HepG2 (cell line): ENCODE data around the gene P2RX6. TPM values are rescaled to one million over a fixed set of nuclear protein-coding genes. Genes with fewer than 3 reads are reported as not detected.

Experiments
- CBX5 ChIP-seq: sonication (generic); formaldehyde crosslinking; IDR thresholded peaks from 2 replicates; pipeline ENCODE4 v1.4.0; 2020; ENCODE audit warnings: missing genetic modification reagents, borderline replicate concordance
- HDAC6 ChIP-seq: fragments of 200-600 bp; sonication (generic); IDR thresholded peaks from 2 replicates; pipeline ENCODE4 v1.7.0; 2017; ENCODE audit warnings: mild to moderate bottlenecking, antibody characterized with exemption, low read length, low read depth
- HMG20A ChIP-seq: IDR thresholded peaks from 2 replicates; pipeline ENCODE4 v1.6.1; 2016; ENCODE audit warnings: borderline replicate concordance
- MED1 ChIP-seq: sonication (generic); formaldehyde crosslinking; IDR thresholded peaks from 2 replicates; pipeline ENCODE4 v1.4.0; 2020; ENCODE audit warnings: missing genetic modification reagents
- NCOA1 ChIP-seq: sonication (generic); formaldehyde crosslinking; IDR thresholded peaks from 2 replicates; pipeline ENCODE4 v1.9.0; 2021; ENCODE audit warnings: missing genetic modification reagents
- NR2F1 ChIP-seq, 2 experiments: fragments of 450-650 bp in 1 of 2; formaldehyde crosslinking in 1 of 2; IDR thresholded peaks; 2 replicates each; pipeline versions ENCODE4 v1.5.0 to v1.6.1; 2016 to 2020; ENCODE audit warnings: mild to moderate bottlenecking in 1 of 2, missing compliant biosample characterization in 1 of 2, missing genetic modification reagents in 1 of 2, moderate library complexity in 1 of 2
- PPARG ChIP-seq: conservative IDR thresholded peaks from 2 replicates; pipeline ENCODE4 v1.6.1; 2016; ENCODE audit warnings: missing biosample characterization, missing genetic modification reagents
- SYNCRIP ChIP-seq: fragments of 200-400 bp; formaldehyde crosslinking; IDR thresholded peaks from 2 replicates; pipeline ENCODE4 v1.6.1; 2018; ENCODE audit warnings: mild to moderate bottlenecking, low read depth, low read length; ENCODE audit not compliant: insufficient read depth
- ZBTB38 ChIP-seq: sonication (generic); formaldehyde crosslinking; IDR thresholded peaks from 2 replicates; pipeline ENCODE4 v1.5.1; 2020; ENCODE audit warnings: mild to moderate bottlenecking, missing genetic modification reagents
- ZC3H4 ChIP-seq: sonication (generic); formaldehyde crosslinking; IDR thresholded peaks from 2 replicates; pipeline ENCODE4 v1.4.0; 2020; ENCODE audit warnings: missing genetic modification reagents, borderline replicate concordance
- ZFAT ChIP-seq: sonication (generic); formaldehyde crosslinking; conservative IDR thresholded peaks from 2 replicates; pipeline ENCODE4 v1.8.1; 2023; ENCODE audit warnings: missing genetic modification reagents, inconsistent platforms
- ZNF382 ChIP-seq: sonication (generic); formaldehyde crosslinking; IDR thresholded peaks from 2 replicates; pipeline ENCODE4 v1.5.0; 2020; ENCODE audit warnings: missing genetic modification reagents, mild to moderate bottlenecking, borderline replicate concordance
- ZNF44 ChIP-seq: sonication (generic); formaldehyde crosslinking; IDR thresholded peaks from 2 replicates; pipeline ENCODE4 v1.5.1; 2020; ENCODE audit warnings: mild to moderate bottlenecking, missing genetic modification reagents
- ZNF615 ChIP-seq: sonication (generic); formaldehyde crosslinking; IDR thresholded peaks from 2 replicates; pipeline ENCODE4 v1.5.0; 2020; ENCODE audit warnings: mild to moderate bottlenecking, missing genetic modification reagents, borderline replicate concordance
- ZSCAN9 ChIP-seq: IDR thresholded peaks from 2 replicates; pipeline ENCODE4 v1.6.1; 2016; ENCODE audit warnings: borderline replicate concordance
- polyA plus RNA-seq, 8 experiments: library from polyadenylated mRNA; depleted of rRNA in 3 of 8; stranded (reverse) in 7 of 8; unstranded in 1 of 8; fragments of >200 nt; fragmentation: Illumina TruSeq in 4 of 8; extraction: Trizol in 4 of 8; gene quantifications; 2 replicates each; pipeline versions ENCODE4 v1.2.1 to v1.2.3, GENCODE V29; 2011 to 2016; ENCODE audit warnings: low read depth in 4 of 8, missing spikeins in 1 of 8, mixed read lengths in 1 of 8; ENCODE audit not compliant: insufficient read depth in 1 of 8
- total RNA-seq, 5 experiments: library from RNA; depleted of rRNA; stranded (reverse); fragments of >200 nt; fragmentation: Illumina TruSeq; extraction: Trizol; gene quantifications; 2 replicates each; pipeline ENCODE4 v1.2.3, GENCODE V29; 2016; ENCODE audit warnings: low read depth in 1 of 5
- TF ChIP-seq, protein P1 (sequence below): sonication (generic); formaldehyde crosslinking; conservative IDR thresholded peaks from 2 replicates; pipeline ENCODE4 v1.8.0; 2022; ENCODE audit warnings: missing genetic modification reagents
- TF ChIP-seq, protein P2 (sequence below): sonication (generic); formaldehyde crosslinking; IDR thresholded peaks from 2 replicates; pipeline ENCODE4 v1.4.0; 2020; ENCODE audit warnings: missing genetic modification reagents
- TF ChIP-seq, protein P3 (sequence below): sonication (generic); formaldehyde crosslinking; IDR thresholded peaks from 2 replicates; pipeline ENCODE4 v1.4.0; 2020; ENCODE audit warnings: mild to moderate bottlenecking, missing genetic modification reagents
- TF ChIP-seq, protein P4 (sequence below): sonication (generic); formaldehyde crosslinking; IDR thresholded peaks from 2 replicates; pipeline ENCODE4 v1.4.0; 2020; ENCODE audit warnings: missing genetic modification reagents
- TF ChIP-seq, protein P5 (sequence below): sonication (generic); formaldehyde crosslinking; IDR thresholded peaks from 2 replicates; pipeline ENCODE4 v1.4.0; 2020; ENCODE audit warnings: mild to moderate bottlenecking, missing genetic modification reagents

P2RX6 gene
- total and polyA plus RNA-seq, 2 of the 13 experiments (the other 11 are each of a cell fraction or from before 2014, with no cell fraction given): 0.04 to 0.12 TPM

DNA sequence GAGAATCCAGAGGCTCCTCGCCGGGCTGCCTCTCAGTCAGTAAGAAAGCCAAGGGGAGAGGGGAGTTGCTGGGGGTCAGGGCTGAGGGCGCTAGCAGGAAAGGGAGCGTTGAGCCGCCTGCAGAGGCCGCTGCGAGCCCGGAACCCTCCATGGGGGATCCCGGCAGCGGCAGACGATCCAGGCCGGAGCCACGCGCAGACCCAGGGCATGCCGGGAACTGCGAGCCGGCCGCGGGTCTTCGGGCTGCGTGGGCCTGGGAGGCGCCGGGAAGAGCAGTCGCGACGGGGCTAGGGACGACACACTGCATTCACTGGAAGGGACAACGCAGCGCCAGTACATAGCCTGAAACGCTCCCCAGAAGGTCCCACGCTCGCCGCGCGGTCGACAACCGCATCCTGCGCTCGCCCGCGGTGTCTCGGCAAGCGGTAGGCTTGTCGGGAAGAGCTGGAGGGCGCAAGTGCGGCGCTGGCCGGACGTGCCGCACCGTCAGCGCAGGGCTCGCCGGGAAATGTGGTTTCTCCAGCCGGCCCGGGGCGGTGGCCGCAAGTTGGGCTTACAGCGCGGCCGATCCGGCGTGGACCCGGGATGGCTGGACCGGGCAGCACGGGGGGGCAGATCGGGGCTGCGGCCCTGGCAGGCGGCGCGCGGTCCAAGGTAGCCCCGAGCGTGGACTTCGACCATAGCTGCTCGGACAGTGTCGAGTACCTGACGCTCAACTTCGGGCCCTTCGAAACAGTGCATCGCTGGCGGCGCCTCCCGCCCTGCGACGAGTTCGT is 33.0 kb upstream of the P2RX6 start, which contains the start of gene LZTR1 (continued):
- TF ChIP-seq, protein P1, sequence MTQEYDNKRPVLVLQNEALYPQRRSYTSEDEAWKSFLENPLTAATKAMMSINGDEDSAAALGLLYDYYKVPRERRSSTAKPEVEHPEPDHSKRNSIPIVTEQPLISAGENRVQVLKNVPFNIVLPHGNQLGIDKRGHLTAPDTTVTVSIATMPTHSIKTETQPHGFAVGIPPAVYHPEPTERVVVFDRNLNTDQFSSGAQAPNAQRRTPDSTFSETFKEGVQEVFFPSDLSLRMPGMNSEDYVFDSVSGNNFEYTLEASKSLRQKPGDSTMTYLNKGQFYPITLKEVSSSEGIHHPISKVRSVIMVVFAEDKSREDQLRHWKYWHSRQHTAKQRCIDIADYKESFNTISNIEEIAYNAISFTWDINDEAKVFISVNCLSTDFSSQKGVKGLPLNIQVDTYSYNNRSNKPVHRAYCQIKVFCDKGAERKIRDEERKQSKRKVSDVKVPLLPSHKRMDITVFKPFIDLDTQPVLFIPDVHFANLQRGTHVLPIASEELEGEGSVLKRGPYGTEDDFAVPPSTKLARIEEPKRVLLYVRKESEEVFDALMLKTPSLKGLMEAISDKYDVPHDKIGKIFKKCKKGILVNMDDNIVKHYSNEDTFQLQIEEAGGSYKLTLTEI (CRISPR knock-in tag): no peak
- TF ChIP-seq ZBTB38 (CRISPR knock-in tag) (peak; percentile 81; the same call in 1 of the 2 replicates), NR2F1 (CRISPR knock-in tag; IDR thresholded peaks at IDR 0.05) (no peak), PPARG (CRISPR knock-in tag) (0 out of 2 replicates have a peak, but pooled peaks have one; percentile 12), SYNCRIP (no peak), ZNF382 (CRISPR knock-in tag) (no peak), HDAC6 (no peak), ZSCAN9 (CRISPR knock-in tag) (peak; percentile 78; the same call in 1 of the 2 replicates), MED1 (peak; percentile 87), ZFAT (CRISPR knock-in tag) (peak; percentile 80; the same call in 1 of the 2 replicates), ZNF44 (CRISPR knock-in tag) (0 out of 2 replicates have a peak, but pooled peaks have one; percentile 68), CBX5 (CRISPR knock-in tag) (peak; percentile 87; the same call in 1 of the 2 replicates), NCOA1 (CRISPR knock-in tag) (peak; percentile 86), ZNF615 (CRISPR knock-in tag) (0 out of 2 replicates have a peak, but pooled peaks have one; percentile 81), ZC3H4 (CRISPR knock-in tag) (no peak), HMG20A (CRISPR knock-in tag) (no peak)
- TF ChIP-seq, protein P2, sequence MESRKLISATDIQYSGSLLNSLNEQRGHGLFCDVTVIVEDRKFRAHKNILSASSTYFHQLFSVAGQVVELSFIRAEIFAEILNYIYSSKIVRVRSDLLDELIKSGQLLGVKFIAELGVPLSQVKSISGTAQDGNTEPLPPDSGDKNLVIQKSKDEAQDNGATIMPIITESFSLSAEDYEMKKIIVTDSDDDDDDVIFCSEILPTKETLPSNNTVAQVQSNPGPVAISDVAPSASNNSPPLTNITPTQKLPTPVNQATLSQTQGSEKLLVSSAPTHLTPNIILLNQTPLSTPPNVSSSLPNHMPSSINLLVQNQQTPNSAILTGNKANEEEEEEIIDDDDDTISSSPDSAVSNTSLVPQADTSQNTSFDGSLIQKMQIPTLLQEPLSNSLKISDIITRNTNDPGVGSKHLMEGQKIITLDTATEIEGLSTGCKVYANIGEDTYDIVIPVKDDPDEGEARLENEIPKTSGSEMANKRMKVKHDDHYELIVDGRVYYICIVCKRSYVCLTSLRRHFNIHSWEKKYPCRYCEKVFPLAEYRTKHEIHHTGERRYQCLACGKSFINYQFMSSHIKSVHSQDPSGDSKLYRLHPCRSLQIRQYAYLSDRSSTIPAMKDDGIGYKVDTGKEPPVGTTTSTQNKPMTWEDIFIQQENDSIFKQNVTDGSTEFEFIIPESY (CRISPR knock-in tag): peak; percentile 59; the same call in 1 of the 2 replicates
- TF ChIP-seq, protein P3, sequence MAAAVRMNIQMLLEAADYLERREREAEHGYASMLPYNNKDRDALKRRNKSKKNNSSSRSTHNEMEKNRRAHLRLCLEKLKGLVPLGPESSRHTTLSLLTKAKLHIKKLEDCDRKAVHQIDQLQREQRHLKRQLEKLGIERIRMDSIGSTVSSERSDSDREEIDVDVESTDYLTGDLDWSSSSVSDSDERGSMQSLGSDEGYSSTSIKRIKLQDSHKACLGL: peak; percentile 94; the same call in 1 of the 2 replicates
- TF ChIP-seq, protein P4, sequence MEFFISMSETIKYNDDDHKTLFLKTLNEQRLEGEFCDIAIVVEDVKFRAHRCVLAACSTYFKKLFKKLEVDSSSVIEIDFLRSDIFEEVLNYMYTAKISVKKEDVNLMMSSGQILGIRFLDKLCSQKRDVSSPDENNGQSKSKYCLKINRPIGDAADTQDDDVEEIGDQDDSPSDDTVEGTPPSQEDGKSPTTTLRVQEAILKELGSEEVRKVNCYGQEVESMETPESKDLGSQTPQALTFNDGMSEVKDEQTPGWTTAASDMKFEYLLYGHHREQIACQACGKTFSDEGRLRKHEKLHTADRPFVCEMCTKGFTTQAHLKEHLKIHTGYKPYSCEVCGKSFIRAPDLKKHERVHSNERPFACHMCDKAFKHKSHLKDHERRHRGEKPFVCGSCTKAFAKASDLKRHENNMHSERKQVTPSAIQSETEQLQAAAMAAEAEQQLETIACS (CRISPR knock-in tag): peak; percentile 72
- TF ChIP-seq, protein P5, sequence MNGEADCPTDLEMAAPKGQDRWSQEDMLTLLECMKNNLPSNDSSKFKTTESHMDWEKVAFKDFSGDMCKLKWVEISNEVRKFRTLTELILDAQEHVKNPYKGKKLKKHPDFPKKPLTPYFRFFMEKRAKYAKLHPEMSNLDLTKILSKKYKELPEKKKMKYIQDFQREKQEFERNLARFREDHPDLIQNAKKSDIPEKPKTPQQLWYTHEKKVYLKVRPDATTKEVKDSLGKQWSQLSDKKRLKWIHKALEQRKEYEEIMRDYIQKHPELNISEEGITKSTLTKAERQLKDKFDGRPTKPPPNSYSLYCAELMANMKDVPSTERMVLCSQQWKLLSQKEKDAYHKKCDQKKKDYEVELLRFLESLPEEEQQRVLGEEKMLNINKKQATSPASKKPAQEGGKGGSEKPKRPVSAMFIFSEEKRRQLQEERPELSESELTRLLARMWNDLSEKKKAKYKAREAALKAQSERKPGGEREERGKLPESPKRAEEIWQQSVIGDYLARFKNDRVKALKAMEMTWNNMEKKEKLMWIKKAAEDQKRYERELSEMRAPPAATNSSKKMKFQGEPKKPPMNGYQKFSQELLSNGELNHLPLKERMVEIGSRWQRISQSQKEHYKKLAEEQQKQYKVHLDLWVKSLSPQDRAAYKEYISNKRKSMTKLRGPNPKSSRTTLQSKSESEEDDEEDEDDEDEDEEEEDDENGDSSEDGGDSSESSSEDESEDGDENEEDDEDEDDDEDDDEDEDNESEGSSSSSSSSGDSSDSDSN (CRISPR knock-in tag): peak; percentile 86
